HG03097 (cell line): ENCODE data around the gene FMNL3.
"Not testable (repeated sequence)": the region's sequence is repeated elsewhere in the genome, so short reads cannot be mapped to it uniquely, and the experiment has no call there.

ENCODE experiments used
- ATAC-seq: cut with Tn5 transposase; IDR thresholded peaks from one replicate; pipeline ENCODE4 v1.9.1; 2021; ENCODE audit not compliant: unreplicated experiment, low FRiP score

Gene FMNL3

GRCh38 chr12:49707128-49707811 is at the start of gene FMNL3:
Gene FMNL3 (minus strand): TSS chr12:49707405. CDS start chr12:49707180, 225 bp downstream.
- ATAC-seq, result peak; percentile 76

- ATAC-seq, result no peak
Measured at GRCh38 chr12:49750996-49751393, 43.8 kb upstream of the FMNL3 start.

- no peak for ATAC-seq
Measured at GRCh38 chr12:49750027-49750995, 43.1 kb upstream of the FMNL3 start.

- no peak for ATAC-seq
Measured at GRCh38 chr12:49748800-49749199, 41.6 kb upstream of the FMNL3 start.

GRCh38 chr12:49748306-49748705 is 41.1 kb upstream of the FMNL3 start:
- no peak for ATAC-seq

GRCh38 chr12:49744363-49744885 is 37.2 kb upstream of the FMNL3 start:
- no peak for ATAC-seq

- ATAC-seq, result peak; percentile 45
Measured at GRCh38 chr12:49741882-49742620, 34.8 kb upstream of the FMNL3 start.

- ATAC-seq, result peak; percentile 97
Measured at GRCh38 chr12:49740930-49741881, 34.0 kb upstream of the FMNL3 start, which contains the start of gene TMBIM6. Gene TMBIM6 (plus strand): TSS chr12:49741557. CDS start chr12:49752494, 10,937 bp downstream.

- ATAC-seq, result not testable (repeated sequence)
Measured at GRCh38 chr12:49740277-49740676, 33.1 kb upstream of the FMNL3 start.

- not testable (repeated sequence) for ATAC-seq
Measured at GRCh38 chr12:49738721-49739120, 31.5 kb upstream of the FMNL3 start.

GRCh38 chr12:49734900-49735299 is 27.7 kb upstream of the FMNL3 start:
- ATAC-seq, result not testable (repeated sequence)

GRCh38 chr12:49733219-49734017 is 26.2 kb upstream of the FMNL3 start:
- no peak for ATAC-seq

GRCh38 chr12:49730568-49731101 is 23.4 kb upstream of the FMNL3 start:
- ATAC-seq, result no peak

- no peak for ATAC-seq
Measured at GRCh38 chr12:49730050-49730449, 22.8 kb upstream of the FMNL3 start.

- no peak for ATAC-seq
Measured at GRCh38 chr12:49728446-49728845, 21.2 kb upstream of the FMNL3 start.

- ATAC-seq, result not testable (repeated sequence)
Measured at GRCh38 chr12:49721355-49721754, 14.2 kb upstream of the FMNL3 start.

- ATAC-seq, result no peak
Measured at GRCh38 chr12:49720214-49720613, 13.0 kb upstream of the FMNL3 start.

- not testable (repeated sequence) for ATAC-seq
Measured at GRCh38 chr12:49717800-49718199, 10.6 kb upstream of the FMNL3 start.
